Measurements from ENCODE around the gene TRIM64C.
"Not testable (repeated sequence)": the region's sequence is repeated elsewhere in the genome, so short reads cannot be mapped to it uniquely, and the experiment has no call there.

Gene TRIM64C

GRCh38 chr11:49059012-49059411 is at the start of gene TRIM64C:
TRIM64C (minus strand) TSS chr11:49059112; CDS start chr11:49059112, 0 bp downstream.
- not testable (repeated sequence) for DNase-seq

- not testable (repeated sequence) for DNase-seq
Observed at GRCh38 chr11:49102356-49102755, 43.4 kb upstream of the TRIM64C start.

- DNase-seq: not testable (repeated sequence)
Observed at GRCh38 chr11:49069897-49070296, 11.0 kb upstream of the TRIM64C start.

- not testable (repeated sequence) for DNase-seq
Observed at GRCh38 chr11:49049821-49050220, 9.1 kb downstream of the TRIM64C start.

- not testable (repeated sequence) for DNase-seq
Observed at GRCh38 chr11:49048229-49048628, 10.7 kb downstream of the TRIM64C start.

GRCh38 chr11:49028523-49028922 is 30.4 kb downstream of the TRIM64C start, which contains the start of gene TRIM49B:
TRIM49B (plus strand) TSS chr11:49028823; CDS start chr11:49031600, 2,777 bp downstream.
- not testable (repeated sequence) for DNase-seq
